ENCODE data around the gene PIK3R1.

Gene PIK3R1

GRCh38 chr5:68272289-68272688 lies 56.7 kb downstream of the PIK3R1 start:
- peak in 2 of 3 donors; percentile 55 to 61 for DNase-seq

- no peak for DNase-seq
Measured at GRCh38 chr5:68273717-68274409, 58.3 kb downstream of the PIK3R1 start.

GRCh38 chr5:68274847-68275651 lies 59.5 kb downstream of the PIK3R1 start:
- DNase-seq, result no peak

GRCh38 chr5:68276740-68277139 lies 61.2 kb downstream of the PIK3R1 start:
- no peak for DNase-seq

- DNase-seq, result no peak
Measured at GRCh38 chr5:68277431-68277830, 61.9 kb downstream of the PIK3R1 start.

GRCh38 chr5:68279984-68280383 lies 64.4 kb downstream of the PIK3R1 start:
- no peak for DNase-seq

- no peak for DNase-seq
Measured at GRCh38 chr5:68282001-68282400, 66.4 kb downstream of the PIK3R1 start.

GRCh38 chr5:68283766-68284165 lies 68.2 kb downstream of the PIK3R1 start:
- DNase-seq, result no peak

GRCh38 chr5:68285075-68285840 lies 69.7 kb downstream of the PIK3R1 start:
- no peak for DNase-seq

GRCh38 chr5:68285851-68286611 lies 70.5 kb downstream of the PIK3R1 start:
- DNase-seq, result peak; percentile 74 to 88 (median 77)

GRCh38 chr5:68286612-68286912 lies 71.0 kb downstream of the PIK3R1 start:
- DNase-seq, result no peak

- DNase-seq, result no peak
Measured at GRCh38 chr5:68287631-68287975, 72.0 kb downstream of the PIK3R1 start.

- peak; percentile 39 to 68 (median 49) for DNase-seq
Measured at GRCh38 chr5:68287976-68288706, 72.6 kb downstream of the PIK3R1 start.

- peak in 1 of 3 donors; percentile 13 for DNase-seq
Measured at GRCh38 chr5:68288707-68289134, 73.2 kb downstream of the PIK3R1 start.

GRCh38 chr5:68289498-68289897 lies 73.9 kb downstream of the PIK3R1 start:
- no peak for DNase-seq

GRCh38 chr5:68290260-68290674 lies 74.7 kb downstream of the PIK3R1 start:
- DNase-seq, result no peak

GRCh38 chr5:68290847-68291246 lies 75.3 kb downstream of the PIK3R1 start:
- DNase-seq, result no peak

GRCh38 chr5:68292316-68292715 lies 76.8 kb downstream of the PIK3R1 start:
- no peak for DNase-seq

- no peak for DNase-seq
Measured at GRCh38 chr5:68295772-68296171, 80.2 kb downstream of the PIK3R1 start.

GRCh38 chr5:68296895-68297294 lies 81.3 kb downstream of the PIK3R1 start:
- DNase-seq, result no peak

GRCh38 chr5:68297656-68298055 lies 82.1 kb downstream of the PIK3R1 start:
- no peak for DNase-seq

- DNase-seq, result no peak
Measured at GRCh38 chr5:68298479-68298878, 82.9 kb downstream of the PIK3R1 start.

Data from suppressor macrophage treated with lipopolysaccharide for 1 hour (primary cell).